Endothelial cell of umbilical vein (primary cell): ENCODE results near the gene ZMYM3. TPM values are rescaled to one million over a fixed set of nuclear protein-coding genes. Genes with fewer than 3 reads are reported as not detected.
"Not testable (repeated sequence)": the region's sequence is repeated elsewhere in the genome, so short reads cannot be mapped to it uniquely, and the experiment has no call there.

Experiments used
- BruUV-seq: library from RNA; stranded (reverse); fragments of 400-500 nt; replicated peaks from 2 replicates; lab custom pipeline; 2021; lab: Mats Ljungman, UMichigan
- CTCF ChIA-PET: fragments of 300-600, 350-600 bp; sonication (Branson Sonifier 250); formaldehyde crosslinking; loops from one replicate; lab custom pipeline; 2021; ENCODE audit warnings: antibody characterized with exemption, inconsistent platforms; lab: Charles Lee
- POLR2A ChIA-PET: fragments of 300-600, 350-600 bp; sonication (Branson Sonifier 250); formaldehyde crosslinking; loops from one replicate; lab custom pipeline; 2021; ENCODE audit warnings: antibody characterized with exemption, inconsistent platforms; lab: Charles Lee
- DNase-seq: peaks from one replicate; pipeline ENCODE4 v3.0.0-alpha.2; 2011; ENCODE audit warnings: low read depth, low spot score
- FAIRE-seq: peaks from 2 replicates; lab custom pipeline; 2011; peaks lifted over from hg19 to GRCh38; lab: Jason Lieb, UNC
- H2AFZ ChIP-seq: 2 replicates; pipeline ENCODE4 v1.6.0; 2012; ENCODE audit warnings: low read depth, low read length, control low read depth, inconsistent platforms
- H3K27ac ChIP-seq: 2 replicates; pipeline ENCODE4 v1.5.1; 2011; ENCODE audit warnings: low read depth, mild to moderate bottlenecking, control low read depth, low read length, moderate library complexity; ENCODE audit not compliant: insufficient read depth
- H3K27me3 ChIP-seq, 2 experiments: 2 replicates each; pipeline versions ENCODE4 v1.6.0 to v1.6.1; 2011; ENCODE audit warnings: low read length in 2 of 2, mixed read lengths in 1 of 2; ENCODE audit not compliant: control insufficient read depth in 2 of 2, insufficient read depth in 2 of 2
- H3K36me3 ChIP-seq, 2 experiments: 2 replicates in 1 of 2; 3 replicates in 1 of 2; pipeline ENCODE4 v1.5.1; 2011; ENCODE audit warnings: low read length in 2 of 2, mild to moderate bottlenecking in 1 of 2, moderate library complexity in 1 of 2; ENCODE audit not compliant: control insufficient read depth in 2 of 2, insufficient read depth in 2 of 2; ENCODE audit errors: extremely low read depth in 1 of 2
- H3K4me1 ChIP-seq: 3 replicates; pipeline ENCODE4 v1.5.1; 2011; ENCODE audit warnings: mild to moderate bottlenecking, low read length; ENCODE audit not compliant: control insufficient read depth, insufficient read depth; ENCODE audit errors: extremely low read depth
- H3K4me2 ChIP-seq: 2 replicates; pipeline ENCODE4 v1.6.1; 2011; ENCODE audit warnings: low read length, control low read depth, mixed read lengths; ENCODE audit not compliant: insufficient read depth
- H3K4me3 ChIP-seq, 3 experiments: fragments of 200-600 bp in 1 of 3; sonication (generic), shearing (Covaris generic) in 1 of 3; replicated peaks in 1 of 3; 2 replicates each; pipeline ENCODE4 v1.5.1; 2011 to 2016; ENCODE audit warnings: control low read depth in 3 of 3, low read length in 3 of 3, mild to moderate bottlenecking in 2 of 3, inconsistent platforms in 1 of 3, low read depth in 1 of 3, moderate library complexity in 1 of 3; ENCODE audit not compliant: insufficient read depth in 1 of 3
- H3K79me2 ChIP-seq: 2 replicates; pipeline ENCODE4 v1.6.0; 2012; ENCODE audit warnings: low read length, inconsistent platforms; ENCODE audit not compliant: control insufficient read depth, insufficient read depth
- H3K9ac ChIP-seq: replicated peaks from 2 replicates; pipeline ENCODE3; 2011; ENCODE audit warnings: low read length, control low read depth; ENCODE audit not compliant: insufficient read depth; ENCODE audit errors: extremely low read depth
- H3K9me1 ChIP-seq: replicated peaks from 3 replicates; pipeline ENCODE4 v1.6.0; 2011; ENCODE audit warnings: mild to moderate bottlenecking, low read length; ENCODE audit not compliant: control insufficient read depth, insufficient read depth; ENCODE audit errors: extremely low read depth
- H3K9me3 ChIP-seq: replicated peaks from 2 replicates; pipeline ENCODE4 v1.5.1; 2012; ENCODE audit warnings: low read length, inconsistent platforms; ENCODE audit not compliant: control insufficient read depth, insufficient read depth
- H4K20me1 ChIP-seq: replicated peaks from 2 replicates; pipeline ENCODE3; 2011; ENCODE audit warnings: mild to moderate bottlenecking, low read length; ENCODE audit not compliant: control insufficient read depth, insufficient read depth; ENCODE audit errors: extremely low read depth
- EZH2 ChIP-seq: IDR thresholded peaks from 2 replicates; pipeline ENCODE4 v1.6.1; 2012; ENCODE audit warnings: borderline replicate concordance, low read depth, mild to moderate bottlenecking, moderate library complexity, low read length, inconsistent platforms; ENCODE audit not compliant: severe bottlenecking
- FOS ChIP-seq: IDR thresholded peaks from 2 replicates; pipeline ENCODE4 v1.6.1; 2011; ENCODE audit warnings: mild to moderate bottlenecking, low read length, moderate library complexity, borderline replicate concordance; ENCODE audit not compliant: insufficient read depth
- GATA2 ChIP-seq: IDR thresholded peaks from 2 replicates; pipeline ENCODE4 v1.7.0; 2011; ENCODE audit warnings: low read depth, mild to moderate bottlenecking, moderate library complexity, mixed read lengths, low read length; ENCODE audit not compliant: insufficient read length, insufficient read depth
- JUN ChIP-seq: IDR thresholded peaks from 2 replicates; pipeline ENCODE4 v1.6.1; 2011; ENCODE audit warnings: borderline replicate concordance, low read depth; ENCODE audit not compliant: insufficient read length, insufficient read depth
- MYC ChIP-seq: IDR thresholded peaks from one replicate; pipeline ENCODE4 v1.6.1; 2011; ENCODE audit warnings: mild to moderate bottlenecking, low read depth, low read length
- POLR2A ChIP-seq: IDR thresholded peaks from 2 replicates; pipeline ENCODE4 v1.6.1; 2012; ENCODE audit warnings: low read depth, mild to moderate bottlenecking, control low read depth, low read length
- POLR2AphosphoS5 ChIP-seq: IDR thresholded peaks from 2 replicates; pipeline ENCODE4 v1.6.1; 2012; ENCODE audit warnings: low read depth, mild to moderate bottlenecking, control low read depth, low read length, moderate library complexity; ENCODE audit not compliant: insufficient read depth
- dilution Hi-C: fragments of 300-500 bp; cut with MboI; formaldehyde crosslinking; loops from one replicate; pipeline ENCODE4 v1.15.0; 2019; ENCODE audit warnings: low sequenced_read_pairs; ENCODE audit not compliant: extremely low pct_ligation_motif_present
- intact Hi-C: fragments of 100-400 bp; cut with micrococcal nuclease; formaldehyde crosslinking; loops from one replicate; pipeline ENCODE4 v1.10.0; 2022
- polyA plus RNA-seq, 4 experiments: library from polyadenylated mRNA; depleted of rRNA in 3 of 4; stranded (reverse) in 3 of 4; unstranded in 1 of 4; fragments of >200 nt; gene quantifications; 2 replicates each; pipeline versions ENCODE4 v1.2.1 to v1.2.3, GENCODE V29; 2011 to 2012; ENCODE audit warnings: missing spikeins in 1 of 4
- total RNA-seq: library from RNA; stranded (reverse); gene quantifications from 2 replicates; pipeline ENCODE4 v1.2.3, GENCODE V29; 2021
- TF ChIP-seq, protein P1 (sequence below), 2 donors: IDR thresholded peaks; 1 replicate in 1 of 2; 2 replicates in 1 of 2; pipeline ENCODE4 v1.5.1; 2011; ENCODE audit warnings: low read length in 2 of 2, mild to moderate bottlenecking in 2 of 2, moderate library complexity in 2 of 2, control low read depth in 1 of 2, inconsistent platforms in 1 of 2, low read depth in 1 of 2; ENCODE audit not compliant: insufficient read depth in 1 of 2; ENCODE audit errors: extremely low read depth in 1 of 2
- TF ChIP-seq, protein P2 (sequence below): IDR thresholded peaks from 2 replicates; pipeline ENCODE4 v1.6.1; 2011; ENCODE audit not compliant: insufficient read depth, insufficient read length

The ZMYM3 gene
- total and polyA plus RNA-seq, 2 donors (not counting 3 experiments of a cell fraction or from before 2014, with no cell fraction given), result 26.5 to 32.9 TPM

- Histone ChIP-seq H3K4me2 (no peak overlapping the region), H3K36me3 (no peaks in the 10 kb centered on the region), H3K79me2 (no peaks in the 10 kb centered on the region), H3K27me3 (no peaks in the 10 kb centered on the region), H4K20me1 (no peaks in the 10 kb centered on the region), H3K9me3 (no peaks in the 10 kb centered on the region), H3K4me1 (no peaks in the 10 kb centered on the region), H3K4me3 (no peak overlapping the region), H2AFZ (no peak overlapping the region), H3K27ac (no peak overlapping the region), H3K9ac (no peak overlapping the region), H3K9me1 (no peaks in the 10 kb centered on the region)
- dilution Hi-C loops, result no loop called here
- intact Hi-C loops, result no loop called here
- TF ChIP-seq GATA2 (no peak), FOS (no peak), POLR2AphosphoS5 (no peak), POLR2A (no peak), MYC (no peak), EZH2 (no peak), JUN (no peak)
- TF ChIP-seq, protein P1, sequence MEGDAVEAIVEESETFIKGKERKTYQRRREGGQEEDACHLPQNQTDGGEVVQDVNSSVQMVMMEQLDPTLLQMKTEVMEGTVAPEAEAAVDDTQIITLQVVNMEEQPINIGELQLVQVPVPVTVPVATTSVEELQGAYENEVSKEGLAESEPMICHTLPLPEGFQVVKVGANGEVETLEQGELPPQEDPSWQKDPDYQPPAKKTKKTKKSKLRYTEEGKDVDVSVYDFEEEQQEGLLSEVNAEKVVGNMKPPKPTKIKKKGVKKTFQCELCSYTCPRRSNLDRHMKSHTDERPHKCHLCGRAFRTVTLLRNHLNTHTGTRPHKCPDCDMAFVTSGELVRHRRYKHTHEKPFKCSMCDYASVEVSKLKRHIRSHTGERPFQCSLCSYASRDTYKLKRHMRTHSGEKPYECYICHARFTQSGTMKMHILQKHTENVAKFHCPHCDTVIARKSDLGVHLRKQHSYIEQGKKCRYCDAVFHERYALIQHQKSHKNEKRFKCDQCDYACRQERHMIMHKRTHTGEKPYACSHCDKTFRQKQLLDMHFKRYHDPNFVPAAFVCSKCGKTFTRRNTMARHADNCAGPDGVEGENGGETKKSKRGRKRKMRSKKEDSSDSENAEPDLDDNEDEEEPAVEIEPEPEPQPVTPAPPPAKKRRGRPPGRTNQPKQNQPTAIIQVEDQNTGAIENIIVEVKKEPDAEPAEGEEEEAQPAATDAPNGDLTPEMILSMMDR (IDR thresholded peaks at IDR 0.05; ENCODE audit: extremely low read depth in 1 of 2, insufficient read depth in 1 of 2, low read depth in 1 of 2, low read length in 2 of 2), result no peak
- TF ChIP-seq, protein P2, sequence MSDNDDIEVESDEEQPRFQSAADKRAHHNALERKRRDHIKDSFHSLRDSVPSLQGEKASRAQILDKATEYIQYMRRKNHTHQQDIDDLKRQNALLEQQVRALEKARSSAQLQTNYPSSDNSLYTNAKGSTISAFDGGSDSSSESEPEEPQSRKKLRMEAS, result no peak
- ChIA-PET CTCF (no interaction called here), POLR2A (no interaction called here)
- no TSS peak for BruUV-seq
- DNase-seq (no peak), FAIRE-seq (no peak)
Observed at GRCh38 chrX:71269801-71270395, 16.0 kb upstream of the ZMYM3 start.

DNA sequence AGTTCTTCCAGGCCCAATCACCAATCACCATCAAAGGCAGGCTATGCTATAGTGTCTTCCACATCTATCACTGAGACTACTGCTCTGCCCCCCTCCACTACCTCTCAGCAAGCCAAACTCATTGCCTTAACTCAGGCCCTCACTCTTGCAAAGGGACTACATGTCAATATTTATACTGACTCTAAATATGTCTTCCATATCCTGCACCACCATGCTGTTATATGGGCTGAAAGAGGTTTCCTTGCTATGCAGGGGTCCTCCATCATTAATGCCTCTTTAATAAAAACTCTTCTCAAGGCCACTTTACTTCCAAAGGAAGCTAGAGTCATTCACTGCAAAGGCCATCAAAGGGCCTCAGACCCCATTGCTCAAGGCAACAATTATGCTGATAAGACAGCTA, 14.7 kb upstream of the ZMYM3 start:
- H4K20me1 ChIP-seq, intact Hi-C loops, DNase-seq, H3K4me1 ChIP-seq, H3K79me2 ChIP-seq, CTCF ChIA-PET, H3K9ac ChIP-seq, H3K9me1 ChIP-seq, H3K4me3 ChIP-seq, H3K9me3 ChIP-seq, FAIRE-seq, H3K36me3 ChIP-seq, H3K4me2 ChIP-seq, dilution Hi-C loops, H3K27ac ChIP-seq, H2AFZ ChIP-seq, BruUV-seq, H3K27me3 ChIP-seq, POLR2A ChIA-PET: not testable (repeated sequence)
